Pancreas (tissue), 10 donors: ENCODE measurements around the gene NR3C2. TPM values are rescaled to one million over a fixed set of nuclear protein-coding genes. Genes with fewer than 3 reads are reported as not detected.

Source experiments
- ATAC-seq, 4 donors: fragments of 200-7000 bp; cut with Tn5 transposase; one replicate each; pipeline versions ENCODE4 v1.8.0 to v1.9.1; 2020; ENCODE audit warnings: mild to moderate bottlenecking in 4 of 4, moderate library complexity in 4 of 4
- DNase-seq, 6 donors: peaks; one replicate each; pipeline ENCODE4 v3.0.0-alpha.2; 2020
- FAIRE-seq: peaks from 2 replicates; lab custom pipeline; 2012; peaks lifted over from hg19 to GRCh38; lab: Jason Lieb, UNC
- H3K27ac ChIP-seq, 4 donors: fragments of 200-600 bp; sonication (generic); 1 replicate in 3 of 4; 2 replicates in 1 of 4; pipeline versions ENCODE4 v1.5.0 to v1.8.0; 2020
- H3K27me3 ChIP-seq, 4 donors: fragments of 200-600 bp; one replicate each; pipeline ENCODE4 v1.8.0; 2021
- H3K36me3 ChIP-seq, 3 donors: fragments of 200-600 bp; sonication (generic) in 1 of 3; one replicate each; pipeline versions ENCODE4 v1.5.0 to v1.8.0; 2020 to 2021
- H3K4me1 ChIP-seq, 3 donors: fragments of 200-600 bp; one replicate each; pipeline ENCODE4 v1.8.0; 2021
- H3K4me3 ChIP-seq, 4 donors: fragments of 200-600 bp; sonication (generic) in 2 of 4; one replicate each; pipeline versions ENCODE4 v1.5.0 to v1.8.0; 2020 to 2021
- H3K9me3 ChIP-seq, 4 donors: fragments of 200-600 bp; one replicate each; pipeline ENCODE4 v1.8.0; 2021
- WGBS, 2 donors: extraction: QIAGEN DNeasy Blood & Tissue Kit; methylation state at CpG; one replicate each; pipeline ENCODE4 v1.1.7; 2013; 5-methylcytosine and 5-hydroxymethylcytosine counted together
- intact Hi-C, 3 donors: fragments of 100-400 bp; cut with DNase I; formaldehyde crosslinking; loops; one replicate each; pipeline versions ENCODE4 v1.11.1 to v1.14.2; 2022
- polyA plus RNA-seq, 2 donors: library from polyadenylated mRNA; stranded (reverse); fragments of 200-250 nt; gene quantifications; one replicate each; pipeline ENCODE4 v1.2.3, GENCODE V29; 2013
- total RNA-seq, 6 donors: library from RNA; stranded (reverse); fragmentation: NEBNext Ultra II Directional in 4 of 6; extraction: Animal tissue kit (Norgen Biotek cat#: 25700) in 4 of 6; gene quantifications; one replicate each; pipeline versions ENCODE4 v1.2.1 to v1.2.4, GENCODE V29; 2021 to 2023
- TF ChIP-seq, protein P1 (sequence below), 4 donors: fragments of 200-600 bp; sonication (generic) in 3 of 4; IDR thresholded peaks; one replicate each; pipeline versions ENCODE4 v1.5.0 to v1.8.0; 2021; ENCODE audit warnings: antibody characterized with exemption in 4 of 4
- donor health status: healthy with polysubstance abuse.
- donor health status: DM: no; HTN: no; CAD: no; lungs with moderate emphysema.
- donor health status: DM: no; HTN: no; CAD: no.
- donor health status: control.
- donor health status: control.
- donor health status: Bipolar disorder and iron deficiency.
- donor health status: DM: yes; HTN: yes; CAD: no.
- donor health status: DM: no; HTN: no; CAD: no.
- donor health status: DM: no; HTN: no; CAD: no.
- donor health status: DM: yes; HTN: yes; CAD: no.

NR3C2 gene
- total and polyA plus RNA-seq, 8 donors = 2.5 to 15.7 (median 12.5) TPM

GRCh38 chr4:148266921-148267320 lies 175.3 kb downstream of the NR3C2 start:
- 53 to 57% methylated on average over 2 of the region's 2 CpGs for WGBS, 2 donors

GRCh38 chr4:148266240-148266639 lies 176.0 kb downstream of the NR3C2 start:
- 93 to 94% methylated on average over 7 of the region's 7 CpGs for WGBS, 2 donors
- H3K4me3 ChIP-seq = no peak overlapping the region
- intact Hi-C loops = no loop called here
- H3K27ac ChIP-seq = no peak overlapping the region
- H3K4me1 ChIP-seq = peaks cover 8 to 19% (median 12%) of the 10 kb centered on the region in 3 donors
- DNase-seq (no peak), ATAC-seq (no peak), FAIRE-seq (no peak)
- no peaks in the 10 kb centered on the region for H3K27me3 ChIP-seq
- no peaks in the 10 kb centered on the region for H3K36me3 ChIP-seq
- TF ChIP-seq, protein P1, sequence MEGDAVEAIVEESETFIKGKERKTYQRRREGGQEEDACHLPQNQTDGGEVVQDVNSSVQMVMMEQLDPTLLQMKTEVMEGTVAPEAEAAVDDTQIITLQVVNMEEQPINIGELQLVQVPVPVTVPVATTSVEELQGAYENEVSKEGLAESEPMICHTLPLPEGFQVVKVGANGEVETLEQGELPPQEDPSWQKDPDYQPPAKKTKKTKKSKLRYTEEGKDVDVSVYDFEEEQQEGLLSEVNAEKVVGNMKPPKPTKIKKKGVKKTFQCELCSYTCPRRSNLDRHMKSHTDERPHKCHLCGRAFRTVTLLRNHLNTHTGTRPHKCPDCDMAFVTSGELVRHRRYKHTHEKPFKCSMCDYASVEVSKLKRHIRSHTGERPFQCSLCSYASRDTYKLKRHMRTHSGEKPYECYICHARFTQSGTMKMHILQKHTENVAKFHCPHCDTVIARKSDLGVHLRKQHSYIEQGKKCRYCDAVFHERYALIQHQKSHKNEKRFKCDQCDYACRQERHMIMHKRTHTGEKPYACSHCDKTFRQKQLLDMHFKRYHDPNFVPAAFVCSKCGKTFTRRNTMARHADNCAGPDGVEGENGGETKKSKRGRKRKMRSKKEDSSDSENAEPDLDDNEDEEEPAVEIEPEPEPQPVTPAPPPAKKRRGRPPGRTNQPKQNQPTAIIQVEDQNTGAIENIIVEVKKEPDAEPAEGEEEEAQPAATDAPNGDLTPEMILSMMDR (IDR thresholded peaks at IDR 0.05) = no peak
- no peaks in the 10 kb centered on the region for H3K9me3 ChIP-seq

More at GRCh38 chr4:148266921-148267320, 175.3 kb downstream of the NR3C2 start:
- FAIRE-seq (no peak), ATAC-seq (no peak), DNase-seq (no peak)
- TF ChIP-seq, protein P1 (IDR thresholded peaks at IDR 0.05) = no peak
- Histone ChIP-seq H3K27me3 (no peaks in the 10 kb centered on the region), H3K4me3 (no peak overlapping the region), H3K27ac (no peak overlapping the region), H3K36me3 (no peaks in the 10 kb centered on the region), H3K4me1 (peaks cover 8 to 15% (median 15%) of the 10 kb centered on the region in 3 donors), H3K9me3 (no peaks in the 10 kb centered on the region)
- intact Hi-C loops = no loop called here

GRCh38 chr4:148265627-148266026 lies 176.6 kb downstream of the NR3C2 start:
- WGBS, 2 donors = 51 to 54% methylated on average over 5 of the region's 5 CpGs
- peaks cover 8 to 19% (median 12%) of the 10 kb centered on the region in 3 donors for H3K4me1 ChIP-seq
- peak in 1 of 4 donors; percentile 50 for ATAC-seq
- H3K4me3 ChIP-seq = no peak overlapping the region
- no peaks in the 10 kb centered on the region for H3K36me3 ChIP-seq
- no peak for FAIRE-seq
- H3K27ac ChIP-seq = no peak overlapping the region
- TF ChIP-seq, protein P1 (IDR thresholded peaks at IDR 0.05) = no peak
- no peaks in the 10 kb centered on the region for H3K27me3 ChIP-seq
- intact Hi-C loops = no loop called here
- DNase-seq = no peak
- H3K9me3 ChIP-seq = no peaks in the 10 kb centered on the region

DNA sequence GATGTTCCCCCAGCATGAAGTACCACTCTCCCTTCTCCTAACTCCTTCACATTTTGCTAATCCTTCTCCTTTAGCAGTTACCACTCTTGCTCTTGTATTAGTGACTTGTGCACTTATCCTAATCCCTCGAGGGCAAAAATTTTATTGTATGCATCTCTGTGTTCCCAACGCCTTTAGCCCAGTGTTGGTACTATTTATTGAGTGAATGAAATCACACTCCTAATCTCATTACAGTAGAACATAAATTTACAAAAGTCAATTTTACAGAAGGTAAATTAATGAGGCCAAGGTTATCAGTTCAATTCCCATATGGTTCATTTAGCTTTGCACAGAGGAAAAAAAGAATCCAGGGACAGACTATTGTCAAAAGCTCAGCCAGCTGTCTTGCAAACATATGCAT lies 178.4 kb downstream of the NR3C2 start:
- 52 to 60% methylated on average over 2 of the region's 2 CpGs for WGBS, 2 donors
- Histone ChIP-seq H3K36me3 (no peaks in the 10 kb centered on the region), H3K4me1 (peaks cover 8 to 19% (median 12%) of the 10 kb centered on the region in 3 donors), H3K27ac (peak overlapping the region in 1 of 4 donors; percentile 49), H3K27me3 (no peaks in the 10 kb centered on the region), H3K9me3 (no peaks in the 10 kb centered on the region), H3K4me3 (no peak overlapping the region)
- TF ChIP-seq, protein P1 (IDR thresholded peaks at IDR 0.05) = no peak
- intact Hi-C loops = no loop called here
- DNase-seq (no peak), ATAC-seq (no peak), FAIRE-seq (no peak)

- intact Hi-C loops = no loop called here
- Histone ChIP-seq H3K36me3 (no peaks in the 10 kb centered on the region), H3K27me3 (no peaks in the 10 kb centered on the region), H3K27ac (peak overlapping the region in 1 of 4 donors; percentile 49), H3K9me3 (no peaks in the 10 kb centered on the region), H3K4me1 (peaks cover 8 to 19% (median 12%) of the 10 kb centered on the region in 3 donors), H3K4me3 (no peak overlapping the region)
- TF ChIP-seq, protein P1 (IDR thresholded peaks at IDR 0.05) = no peak
- DNase-seq = no peak
- peak; percentile 62 to 81 (median 70) for ATAC-seq
- WGBS, 2 donors = 35 to 44% methylated on average over 4 of the region's 4 CpGs
- FAIRE-seq = no peak
Observed at GRCh38 chr4:148263127-148263526, 179.1 kb downstream of the NR3C2 start.
